NCI-H1092 treated with DMSO at 0.1 percent for 48 hours (cell line): ENCODE results near the gene C3.
A peak's percentile ranks its signal among the peaks of the same experiment; 100 is the strongest.
"Not testable (repeated sequence)": the region's sequence is repeated elsewhere in the genome, so short reads cannot be mapped to it uniquely, and the experiment has no call there.

Experiments
- DNase-seq: peaks from one replicate; lab custom pipeline; 2025; lab: John Stamatoyannopoulos, UW

Gene C3

GRCh38 chr19:6662702-6663101 is 57.7 kb downstream of the C3 start:
- DNase-seq, result no peak

DNA sequence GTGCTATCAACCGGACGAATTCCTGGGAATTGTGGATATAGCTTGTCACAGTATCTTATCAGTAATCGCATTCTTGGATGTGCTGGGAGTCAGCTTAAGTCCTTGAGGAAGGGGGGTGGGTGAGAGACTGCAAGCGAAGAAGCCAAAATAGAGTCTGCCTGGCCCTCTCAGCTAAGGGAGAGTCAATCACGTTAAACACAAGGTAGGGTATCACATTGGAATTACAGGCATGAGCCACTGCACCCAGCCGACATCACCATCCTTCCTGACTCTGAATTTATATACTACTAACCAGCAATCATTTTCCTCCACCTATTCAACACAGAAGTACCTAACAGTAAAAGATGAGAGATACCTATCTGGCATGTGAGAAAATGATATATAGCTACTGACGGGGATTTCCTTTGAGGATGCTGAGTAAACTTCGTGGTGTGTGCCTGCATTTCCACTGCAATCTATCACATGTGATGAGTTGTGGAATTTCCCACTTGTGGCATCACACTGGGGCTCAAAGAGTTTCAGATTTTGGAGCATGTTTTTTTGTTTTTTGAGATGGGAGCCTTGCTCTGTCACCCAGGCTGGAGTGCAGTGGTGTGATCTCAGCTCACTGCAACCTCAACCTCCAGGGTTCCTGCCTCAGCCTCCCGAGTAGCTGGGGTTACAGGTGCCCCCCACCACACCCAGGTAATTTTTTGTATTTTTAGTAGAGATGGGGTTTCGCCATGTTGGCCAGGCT is 58.8 kb downstream of the C3 start:
- not testable (repeated sequence) for DNase-seq

DNA sequence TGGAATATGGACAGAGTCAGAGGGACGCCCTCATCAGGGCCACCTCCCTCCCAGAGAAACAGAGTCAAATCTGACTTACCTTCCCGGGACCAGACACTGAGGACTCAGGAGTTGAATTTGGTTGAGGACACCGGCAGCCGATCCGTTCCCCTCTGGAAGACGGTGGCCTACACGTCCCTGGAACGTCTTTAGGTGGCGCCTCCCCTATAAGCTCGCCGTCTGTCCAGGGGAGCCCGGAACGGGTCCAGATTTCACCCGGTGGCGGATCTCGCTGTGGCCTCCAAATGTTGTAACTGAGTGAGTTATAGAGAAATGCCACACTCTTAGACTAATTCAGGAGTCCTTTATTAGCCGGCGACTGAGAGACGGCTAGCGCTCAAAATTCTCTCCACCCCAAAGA is 59.5 kb downstream of the C3 start:
- DNase-seq, result no peak

DNA sequence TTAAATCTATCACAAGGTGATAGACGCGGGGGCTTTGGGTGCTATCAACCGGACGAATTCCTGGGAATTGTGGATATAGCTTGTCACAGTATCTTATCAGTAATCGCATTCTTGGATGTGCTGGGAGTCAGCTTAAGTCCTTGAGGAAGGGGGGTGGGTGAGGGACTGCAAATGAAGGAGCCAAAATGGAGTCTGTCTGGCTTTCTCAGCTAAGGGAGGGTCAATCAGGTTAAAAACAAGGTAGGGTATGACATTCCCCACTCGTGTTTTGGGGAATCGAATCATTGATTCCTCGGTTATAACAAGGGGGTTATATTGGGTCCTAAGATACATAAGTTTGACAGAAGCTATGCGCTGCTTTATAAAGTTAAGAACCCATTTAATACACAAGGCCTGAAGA is 64.1 kb downstream of the C3 start:
- not testable (repeated sequence) for DNase-seq

- no peak for DNase-seq
These were observed 65.8 kb downstream of the C3 start for GRCh38 chr19:6654347-6655310.

DNA sequence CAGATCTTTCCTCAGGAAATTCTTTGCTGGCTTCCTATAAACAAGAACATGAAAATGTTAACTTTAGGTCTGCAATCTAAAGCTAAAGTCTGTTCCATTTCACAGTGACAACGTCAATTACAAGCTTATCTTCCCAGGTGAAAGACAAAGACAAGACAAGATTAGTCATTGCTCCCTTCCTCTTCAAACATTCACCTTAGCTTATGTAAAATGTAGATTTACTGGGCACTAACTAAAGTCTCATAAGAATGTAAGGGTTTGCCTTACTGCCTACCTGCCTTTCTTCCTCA is 67.7 kb downstream of the C3 start:
- DNase-seq, result no peak

- no peak for DNase-seq
These were observed 68.3 kb downstream of the C3 start for GRCh38 chr19:6651965-6652804.

DNA sequence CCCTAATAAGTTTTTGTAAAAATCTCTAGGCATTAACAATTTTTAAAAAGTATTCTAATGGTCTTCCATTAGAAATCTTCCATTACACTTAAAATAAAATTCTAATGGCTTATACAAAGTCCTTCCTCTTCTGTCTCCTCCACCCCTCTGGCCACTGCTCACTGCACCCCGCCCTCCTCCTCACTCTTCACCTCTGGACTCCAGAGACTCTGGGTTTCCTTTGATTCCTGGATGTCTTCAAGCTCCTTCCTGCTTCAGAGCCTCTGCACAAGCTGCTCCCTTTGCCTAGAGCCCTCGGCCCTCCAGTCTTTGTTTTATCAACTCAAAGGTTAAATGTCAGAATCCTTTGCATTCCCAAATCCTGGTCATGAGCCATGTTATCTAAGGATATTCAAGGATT is 71.3 kb downstream of the C3 start:
- DNase-seq, result no peak

DNA sequence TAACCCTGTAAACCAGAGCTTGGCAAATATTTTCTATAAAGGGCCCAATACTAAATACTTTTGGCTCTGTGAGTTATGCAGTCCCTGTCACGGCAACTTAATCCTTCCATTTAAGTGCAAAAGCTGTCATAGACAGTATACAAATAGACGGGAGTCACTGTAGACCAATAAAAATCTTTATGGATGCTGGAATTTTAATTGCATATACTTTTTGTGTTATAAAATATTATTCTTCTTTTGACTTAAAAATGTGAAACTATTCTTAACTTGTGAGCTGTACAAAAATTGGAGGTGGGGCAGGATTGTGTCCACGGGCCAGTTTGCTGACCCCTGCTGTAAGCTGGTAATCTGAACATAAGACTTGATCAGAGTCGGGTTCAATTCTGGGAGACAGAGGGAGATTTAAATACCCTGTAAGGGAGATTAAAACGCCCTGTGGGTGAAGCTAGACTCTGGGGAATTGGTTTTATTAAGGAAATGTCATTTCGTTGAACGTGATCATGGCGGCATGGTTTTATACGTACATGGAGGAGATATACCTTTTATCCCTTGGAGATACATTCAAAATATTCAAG is 72.2 kb downstream of the C3 start:
- no peak for DNase-seq

GRCh38 chr19:6644796-6645195 is 75.7 kb downstream of the C3 start:
- DNase-seq, result no peak

DNA sequence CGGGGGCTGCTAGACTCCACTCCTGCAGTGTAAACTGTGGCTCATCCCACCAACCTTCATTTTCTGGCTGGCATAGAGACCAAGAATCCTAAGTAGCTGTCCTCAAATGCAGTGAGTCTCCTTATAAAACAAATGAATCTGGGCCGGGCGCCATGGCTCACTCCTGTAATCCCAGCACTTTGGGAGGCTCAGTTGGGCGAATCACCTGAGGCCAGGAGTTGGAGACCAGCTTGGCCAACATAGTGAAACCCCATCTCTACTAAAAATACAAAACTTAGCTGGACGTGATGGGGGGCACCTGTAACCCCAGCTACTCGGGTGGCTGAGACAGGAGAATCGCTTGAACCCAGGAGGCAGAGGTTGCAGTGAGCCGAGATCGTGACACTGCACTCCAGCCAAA is 80.1 kb downstream of the C3 start:
- DNase-seq, result not testable (repeated sequence)

- no peak for DNase-seq
These were observed 81.0 kb downstream of the C3 start for GRCh38 chr19:6639439-6639838.

DNA sequence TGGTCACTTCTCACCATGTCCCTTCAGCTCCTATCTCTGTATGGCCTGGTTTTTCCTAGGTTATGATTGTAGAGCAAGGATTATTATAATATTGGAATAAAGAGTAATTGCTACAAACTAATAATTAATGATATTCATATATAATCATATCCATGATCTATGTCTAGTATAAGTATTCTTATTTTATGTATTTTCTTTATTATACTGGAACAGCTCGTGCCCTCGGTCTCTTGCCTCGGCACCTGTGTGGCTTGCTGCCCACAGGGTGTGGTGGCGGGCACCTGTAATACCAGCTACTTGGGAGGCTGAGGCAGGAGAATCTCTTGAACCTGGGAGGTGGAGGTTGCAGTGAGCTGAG is 87.0 kb downstream of the C3 start:
- not testable (repeated sequence) for DNase-seq

- peak; percentile 26 for DNase-seq
These were observed 87.5 kb downstream of the C3 start for GRCh38 chr19:6632747-6633455.

GRCh38 chr19:6632002-6632621 is 88.3 kb downstream of the C3 start:
- DNase-seq, result peak; percentile 52
